C4-2B (cell line): ENCODE data around the gene NDFIP1.

Source experiments
- CTCF ChIP-seq: fragments of 450-650 bp; conservative IDR thresholded peaks from 2 replicates; pipeline ENCODE4 v1.5.1; 2017; ENCODE audit warnings: mild to moderate bottlenecking
- ZFX ChIP-seq: fragments of 450-650 bp; IDR thresholded peaks from 2 replicates; pipeline ENCODE4 v1.6.1; 2017

GRCh38 chr5:142132916-142133315 is 24.3 kb downstream of the NDFIP1 start:
- TF ChIP-seq CTCF (no peak), ZFX (no peak)
